H1 (cell line): ENCODE measurements around the gene MEF2A. TPM values are rescaled to one million over a fixed set of nuclear protein-coding genes. Genes with fewer than 3 reads are reported as not detected.

Experiments used
- CTCF ChIA-PET: fragments of 300-600 bp; sonication (Branson Sonifier 250); formaldehyde crosslinking; loops from one replicate; lab custom pipeline; 2021; ENCODE audit not compliant: partially characterized antibody; lab: Charles Lee
- POLR2A ChIA-PET: fragments of 300-600 bp; sonication (Branson Sonifier 250); formaldehyde crosslinking; loops from one replicate; lab custom pipeline; 2021; ENCODE audit warnings: inconsistent platforms; ENCODE audit not compliant: partially characterized antibody; lab: Charles Lee
- DNase-seq, 2 experiments: peaks; one replicate each; pipeline versions ENCODE4 v3.0.0 to v3.0.0-alpha.2; 2010 to 2022; ENCODE audit warnings: low spot score in 2 of 2, low read depth in 1 of 2, mixed read lengths in 1 of 2
- FAIRE-seq: peaks from 2 replicates; lab custom pipeline; 2011; peaks lifted over from hg19 to GRCh38; lab: Jason Lieb, UNC
- H2AFZ ChIP-seq: 2 replicates; pipeline ENCODE4 v1.8.1; 2012; ENCODE audit warnings: low read length, inconsistent platforms
- H2AK5ac ChIP-seq: 2 replicates; pipeline ENCODE4 v1.6.1; 2013; ENCODE audit warnings: low read depth, low read length
- H2BK120ac ChIP-seq: replicated peaks from 2 replicates; pipeline ENCODE3; 2013; ENCODE audit warnings: low read depth, low read length, inconsistent platforms
- H2BK12ac ChIP-seq: 2 replicates; pipeline ENCODE4 v1.6.1; 2013; ENCODE audit warnings: low read depth, low read length
- H2BK15ac ChIP-seq: 2 replicates; pipeline ENCODE4 v1.6.1; 2013; ENCODE audit warnings: low read length
- H2BK20ac ChIP-seq: 2 replicates; pipeline ENCODE4 v1.6.1; 2013; ENCODE audit warnings: low read length
- H2BK5ac ChIP-seq: 2 replicates; pipeline ENCODE4 v1.6.1; 2013; ENCODE audit warnings: low read depth, low read length
- H3K14ac ChIP-seq: 2 replicates; pipeline ENCODE4 v1.6.1; 2013; ENCODE audit warnings: inconsistent platforms; ENCODE audit not compliant: insufficient read length
- H3K18ac ChIP-seq: 2 replicates; pipeline ENCODE4 v1.6.1; 2013; ENCODE audit warnings: low read length; ENCODE audit errors: extremely low read depth
- H3K23ac ChIP-seq: 2 replicates; pipeline ENCODE4 v1.6.1; 2013; ENCODE audit warnings: inconsistent platforms; ENCODE audit not compliant: insufficient read length
- H3K23me2 ChIP-seq: 2 replicates; pipeline ENCODE4 v1.6.1; 2013; ENCODE audit warnings: low read depth, low read length
- H3K27ac ChIP-seq: 2 replicates; pipeline ENCODE4 v1.6.1; 2011; ENCODE audit warnings: low read depth, low read length, inconsistent platforms
- H3K27me3 ChIP-seq, 4 experiments: replicated peaks in 1 of 4; 1 replicate in 1 of 4; 2 replicates in 3 of 4; pipeline versions ENCODE4 v1.6.1 to v1.8.1; 2011 to 2013; ENCODE audit warnings: low read length in 3 of 4, mild to moderate bottlenecking in 3 of 4, inconsistent platforms in 2 of 4, mixed read lengths in 2 of 4, moderate library complexity in 1 of 4; ENCODE audit not compliant: control insufficient read depth in 3 of 4, insufficient read depth in 3 of 4; ENCODE audit errors: extremely low read depth in 1 of 4
- H3K36me3 ChIP-seq, 4 experiments: 2 replicates each; pipeline versions ENCODE4 v1.6.1 to v1.8.1; 2011 to 2013; ENCODE audit warnings: mild to moderate bottlenecking in 4 of 4, low read length in 3 of 4, moderate library complexity in 2 of 4, control low read depth in 1 of 4, inconsistent platforms in 1 of 4; ENCODE audit not compliant: insufficient read depth in 4 of 4, control insufficient read depth in 2 of 4
- H3K4ac ChIP-seq: replicated peaks from 2 replicates; pipeline ENCODE3; 2013; ENCODE audit warnings: low read length, low read depth, mixed read lengths, inconsistent platforms; ENCODE audit not compliant: insufficient read length
- H3K4me1 ChIP-seq, 4 experiments: replicated peaks in 1 of 4; 1 replicate in 1 of 4; 2 replicates in 3 of 4; pipeline versions ENCODE4 v1.6.1 to v1.8.1; 2011 to 2013; ENCODE audit warnings: low read length in 3 of 4, inconsistent platforms in 2 of 4, mixed read lengths in 1 of 4; ENCODE audit not compliant: insufficient read depth in 4 of 4, control insufficient read depth in 3 of 4
- H3K4me2 ChIP-seq, 2 experiments: 2 replicates each; pipeline versions ENCODE4 v1.6.1 to v1.8.1; 2011 to 2013; ENCODE audit warnings: low read depth in 2 of 2, low read length in 2 of 2, control low read depth in 1 of 2, inconsistent platforms in 1 of 2, mild to moderate bottlenecking in 1 of 2; ENCODE audit not compliant: insufficient read depth in 1 of 2
- H3K4me3 ChIP-seq, 4 experiments: fragments of 200-600, 300-600 bp in 1 of 4; sonication (generic), shearing (Covaris generic), sonication (Bioruptor Twin) in 1 of 4; 2 replicates each; pipeline versions ENCODE4 v1.5.1 to v1.8.1; 2011 to 2016; ENCODE audit warnings: low read length in 4 of 4, low read depth in 3 of 4, control low read depth in 2 of 4, inconsistent platforms in 2 of 4, mild to moderate bottlenecking in 2 of 4, mixed read lengths in 1 of 4, moderate library complexity in 1 of 4; ENCODE audit not compliant: insufficient read depth in 2 of 4; ENCODE audit errors: extremely low read depth in 1 of 4
- H3K56ac ChIP-seq: replicated peaks from 2 replicates; pipeline ENCODE3; 2013; ENCODE audit warnings: low read depth, mild to moderate bottlenecking, mixed read lengths, low read length, inconsistent platforms; ENCODE audit not compliant: insufficient read length
- H3K79me1 ChIP-seq: 2 replicates; pipeline ENCODE4 v1.6.1; 2013; ENCODE audit warnings: low read depth, low read length, control low read depth
- H3K79me2 ChIP-seq, 2 experiments: 2 replicates each; pipeline versions ENCODE4 v1.6.1 to v1.8.1; 2012 to 2013; ENCODE audit warnings: low read length in 2 of 2, mild to moderate bottlenecking in 2 of 2, inconsistent platforms in 1 of 2; ENCODE audit not compliant: insufficient read depth in 2 of 2, control insufficient read depth in 1 of 2
- H3K9ac ChIP-seq, 4 experiments: replicated peaks in 1 of 4; 1 replicate in 1 of 4; 2 replicates in 3 of 4; pipeline versions ENCODE4 v1.6.1 to v1.8.1; 2011 to 2013; ENCODE audit warnings: low read depth in 3 of 4, low read length in 3 of 4, control low read depth in 2 of 4, mild to moderate bottlenecking in 2 of 4, moderate library complexity in 2 of 4, inconsistent platforms in 1 of 4; ENCODE audit errors: extremely low read depth in 1 of 4
- H3K9me3 ChIP-seq, 2 experiments: 2 replicates each; pipeline versions ENCODE4 v1.6.1 to v1.8.1; 2012 to 2013; ENCODE audit warnings: mild to moderate bottlenecking in 2 of 2, moderate library complexity in 2 of 2, control low read depth in 1 of 2, inconsistent platforms in 1 of 2, low read depth in 1 of 2, low read length in 1 of 2, mixed read lengths in 1 of 2; ENCODE audit not compliant: insufficient read depth in 2 of 2
- H4K20me1 ChIP-seq, 2 experiments: replicated peaks in 1 of 2; 2 replicates each; pipeline versions ENCODE3 to v1.8.1; 2011 to 2013; ENCODE audit warnings: inconsistent platforms in 2 of 2, low read length in 2 of 2, mild to moderate bottlenecking in 1 of 2; ENCODE audit not compliant: insufficient read depth in 2 of 2, control insufficient read depth in 1 of 2
- H4K5ac ChIP-seq: 2 replicates; pipeline ENCODE4 v1.6.1; 2013; ENCODE audit warnings: low read length, low read depth, mixed read lengths, inconsistent platforms; ENCODE audit not compliant: insufficient read length
- H4K8ac ChIP-seq: 2 replicates; pipeline ENCODE4 v1.8.0; 2013; ENCODE audit warnings: mild to moderate bottlenecking, moderate library complexity, low read length, inconsistent platforms; ENCODE audit not compliant: insufficient read depth; ENCODE audit errors: extremely low read depth
- H4K91ac ChIP-seq: replicated peaks from 2 replicates; pipeline ENCODE3; 2013; ENCODE audit warnings: low read length, mixed read lengths, inconsistent platforms; ENCODE audit not compliant: insufficient read length
- RXRA ChIP-seq: IDR thresholded peaks from 2 replicates; pipeline ENCODE4 v1.6.1; 2011; ENCODE audit warnings: low read depth, mild to moderate bottlenecking, low read length, moderate library complexity; ENCODE audit not compliant: insufficient read depth
- WGBS, 2 experiments: shearing (Covaris generic) in 1 of 2; methylation state at CpG; one replicate each; pipeline versions ENCODE4 v1.1.6 to v1.1.7; 2013 to 2015; ENCODE audit warnings: low lambda C conversion rate in 2 of 2, mixed read lengths in 2 of 2, inconsistent platforms in 1 of 2, low coverage in 1 of 2, missing lambda C conversion rate in 1 of 2; ENCODE audit not compliant: insufficient replicate concordance in 2 of 2, insufficient coverage in 1 of 2, insufficient read length in 1 of 2; ENCODE audit errors: extremely low coverage in 1 of 2, missing lambda C conversion rate in 1 of 2; 5-methylcytosine and 5-hydroxymethylcytosine counted together
- polyA plus RNA-seq, 7 experiments: library from polyadenylated mRNA; depleted of rRNA in 3 of 7; stranded (reverse) in 5 of 7; unstranded in 2 of 7; fragments of >200 nt in 5 of 7; fragments of 200-250 nt in 2 of 7; gene quantifications; 1 replicate in 5 of 7; 2 replicates in 1 of 7; 4 replicates in 1 of 7; pipeline versions ENCODE4 v1.2.1 to v1.2.3, GENCODE V29; 2011 to 2013; ENCODE audit warnings: missing spikeins in 2 of 7, mixed read lengths in 2 of 7
- total RNA-seq: library from RNA; stranded (reverse); fragmentation: NEBNext Ultra II Directional; extraction: Animal tissue kit (Norgen Biotek cat#: 25700); gene quantifications from 2 replicates; pipeline ENCODE4 v1.2.1, GENCODE V29; 2021
- TF ChIP-seq, protein P1 (sequence below): IDR thresholded peaks from 2 replicates; pipeline ENCODE4 v1.6.1; 2012; ENCODE audit warnings: inconsistent platforms
- TF ChIP-seq, protein P2 (sequence below): IDR thresholded peaks from 2 replicates; pipeline ENCODE4 v1.6.1; 2012; ENCODE audit warnings: inconsistent platforms

The MEF2A gene
- total and polyA plus RNA-seq, 2 of the 8 experiments (the other 6 are each of a cell fraction or from before 2014, with no cell fraction given): 15.6 to 22.5 TPM

DNA sequence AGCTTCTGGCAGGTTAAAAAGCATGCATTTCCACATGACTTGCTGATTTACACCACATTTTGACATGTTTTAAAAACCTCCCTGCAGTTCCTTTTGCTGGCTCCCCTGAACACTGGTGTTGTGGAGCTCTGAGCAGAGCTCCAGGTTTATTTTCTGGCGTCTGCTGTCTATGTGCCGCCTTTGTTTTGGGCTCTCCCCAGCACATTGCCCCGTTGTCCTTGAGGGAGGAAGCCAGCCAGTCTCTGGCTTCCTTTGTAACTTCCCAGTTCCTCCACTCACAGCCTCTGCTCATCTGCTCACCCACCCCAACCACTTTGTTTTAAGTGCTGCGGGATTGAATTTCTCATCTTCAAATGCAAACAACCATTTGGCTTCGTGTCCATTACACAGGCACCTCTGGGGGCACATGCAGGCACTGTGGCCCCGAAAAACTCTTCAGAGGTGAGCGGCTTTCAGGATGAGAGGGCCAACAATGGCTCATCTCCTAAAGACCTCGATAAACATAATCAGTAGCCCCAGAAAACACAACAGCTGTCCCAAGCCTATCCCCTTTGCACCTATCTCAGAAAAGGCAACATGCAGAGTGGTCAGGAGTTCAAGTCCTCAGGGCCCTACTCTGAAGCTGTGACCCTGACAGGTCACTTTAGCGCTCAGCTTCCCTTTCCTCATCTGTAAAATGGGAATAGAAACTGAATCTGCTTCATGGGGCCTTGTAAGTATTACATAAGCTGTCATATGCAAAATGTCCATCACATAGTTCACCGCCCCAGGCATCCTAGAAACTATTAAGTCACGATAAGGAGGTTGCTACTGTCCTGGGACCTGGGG is 1.3 kb upstream of the MEF2A start:
- no peak overlapping the region for H3K4ac ChIP-seq
- peak overlapping the region; percentile 44 to 95 (median 62); a peak in 7 of 8 replicates for H3K4me3 ChIP-seq
- peaks cover 0 to 4% of the 10 kb centered on the region in 2 experiments for H4K20me1 ChIP-seq
- no peak overlapping the region for H2BK120ac ChIP-seq
- WGBS, 2 experiments: 57% methylated on average over 11 of the region's 11 CpGs; no CpG with 5 or more reads in 1 of the 2 experiments
- 0 out of 2 replicates have a peak overlapping the region, but pooled peaks have one; percentile 39 for H2BK12ac ChIP-seq
- no peak overlapping the region; the same call in 1 of the 2 replicates for H2BK15ac ChIP-seq
- DNase-seq (no peak), FAIRE-seq (no peak)
- no peak overlapping the region for H3K27ac ChIP-seq
- no peak overlapping the region for H3K23ac ChIP-seq
- H4K91ac ChIP-seq: no peak overlapping the region
- peaks cover 2 to 25% (median 14%) of the 10 kb centered on the region in 4 experiments; a peak in 6 of 7 replicates for H3K4me1 ChIP-seq
- H2BK5ac ChIP-seq: no peak overlapping the region
- H4K5ac ChIP-seq: no peak overlapping the region
- no peak overlapping the region for H2AK5ac ChIP-seq
- no peak overlapping the region for H3K56ac ChIP-seq
- peaks cover 10% of the 10 kb centered on the region; the same call in 1 of the 2 replicates for H3K23me2 ChIP-seq
- no peaks in the 10 kb centered on the region for H3K27me3 ChIP-seq
- H3K79me1 ChIP-seq: no peaks in the 10 kb centered on the region
- peak overlapping the region; percentile 83 to 92 for H3K4me2 ChIP-seq
- no peaks in the 10 kb centered on the region for H3K36me3 ChIP-seq
- 0 out of 2 replicates have a peak overlapping the region, but pooled peaks have one; percentile 3 for H2BK20ac ChIP-seq
- no peaks in the 10 kb centered on the region for H3K9me3 ChIP-seq
- peaks cover 6 to 30% of the 10 kb centered on the region in 2 experiments; a peak in 3 of 4 replicates for H3K79me2 ChIP-seq
- ChIA-PET CTCF (interaction anchor here (1.0 to 1.6 kb wide), 7 partner anchors 64 to 198 kb away, joined by 3 to 5 read pairs (median 4); no protein-coding TSS in a partner anchor), POLR2A (interaction anchor here (0.9 to 1.6 kb wide), 7 partner anchors 8 to 313 kb away, joined by 3 to 4 read pairs (median 3); partner anchors contain the start of gene LRRC28)
- H4K8ac ChIP-seq: no peak overlapping the region; the same call in 1 of the 2 replicates
- H3K9ac ChIP-seq: peak overlapping the region in 1 of 4 experiments; percentile 24; a peak in 2 of 7 replicates
- H2AFZ ChIP-seq: no peak overlapping the region
- no peak overlapping the region for H3K18ac ChIP-seq
- no peak overlapping the region for H3K14ac ChIP-seq
- no peak for TF ChIP-seq RXRA
- TF ChIP-seq, protein P1, sequence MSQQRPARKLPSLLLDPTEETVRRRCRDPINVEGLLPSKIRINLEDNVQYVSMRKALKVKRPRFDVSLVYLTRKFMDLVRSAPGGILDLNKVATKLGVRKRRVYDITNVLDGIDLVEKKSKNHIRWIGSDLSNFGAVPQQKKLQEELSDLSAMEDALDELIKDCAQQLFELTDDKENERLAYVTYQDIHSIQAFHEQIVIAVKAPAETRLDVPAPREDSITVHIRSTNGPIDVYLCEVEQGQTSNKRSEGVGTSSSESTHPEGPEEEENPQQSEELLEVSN: peak; percentile 28; the same call in 1 of the 2 replicates
- TF ChIP-seq, protein P2, sequence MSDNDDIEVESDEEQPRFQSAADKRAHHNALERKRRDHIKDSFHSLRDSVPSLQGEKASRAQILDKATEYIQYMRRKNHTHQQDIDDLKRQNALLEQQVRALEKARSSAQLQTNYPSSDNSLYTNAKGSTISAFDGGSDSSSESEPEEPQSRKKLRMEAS: peak; percentile 16; the same call in 1 of the 2 replicates
